ENCODE results near the gene CMTM3. TPM values are rescaled to one million over a fixed set of nuclear protein-coding genes. Genes with fewer than 3 reads are reported as not detected.

The CMTM3 gene
- total RNA-seq, 1 donor from 2014 or later, result 42.6 TPM

GRCh38 chr16:66578651-66579531, 25.6 kb upstream of the CMTM3 start, which contains the start of gene CMTM2:
Gene CMTM2 (plus strand): TSS chr16:66579463. CDS start chr16:66579608, 145 bp downstream.
- no peak for DNase-seq (ENCODE audit: low spot score in 2 of 2)
- H3K4me1 ChIP-seq, result peaks cover 5 to 6% of the 10 kb centered on the region in 2 donors
- H3K4me3 ChIP-seq, result peak within 1 kb of the TSS; percentile 7 to 55
- H3K27me3 ChIP-seq, result no peaks in the 10 kb centered on the region
- H3K36me3 ChIP-seq, result no peaks in the 10 kb centered on the region
- H3K27ac ChIP-seq, result peak within 1 kb of the TSS in 1 of 2 donors; percentile 57
- TF ChIP-seq, protein P1, sequence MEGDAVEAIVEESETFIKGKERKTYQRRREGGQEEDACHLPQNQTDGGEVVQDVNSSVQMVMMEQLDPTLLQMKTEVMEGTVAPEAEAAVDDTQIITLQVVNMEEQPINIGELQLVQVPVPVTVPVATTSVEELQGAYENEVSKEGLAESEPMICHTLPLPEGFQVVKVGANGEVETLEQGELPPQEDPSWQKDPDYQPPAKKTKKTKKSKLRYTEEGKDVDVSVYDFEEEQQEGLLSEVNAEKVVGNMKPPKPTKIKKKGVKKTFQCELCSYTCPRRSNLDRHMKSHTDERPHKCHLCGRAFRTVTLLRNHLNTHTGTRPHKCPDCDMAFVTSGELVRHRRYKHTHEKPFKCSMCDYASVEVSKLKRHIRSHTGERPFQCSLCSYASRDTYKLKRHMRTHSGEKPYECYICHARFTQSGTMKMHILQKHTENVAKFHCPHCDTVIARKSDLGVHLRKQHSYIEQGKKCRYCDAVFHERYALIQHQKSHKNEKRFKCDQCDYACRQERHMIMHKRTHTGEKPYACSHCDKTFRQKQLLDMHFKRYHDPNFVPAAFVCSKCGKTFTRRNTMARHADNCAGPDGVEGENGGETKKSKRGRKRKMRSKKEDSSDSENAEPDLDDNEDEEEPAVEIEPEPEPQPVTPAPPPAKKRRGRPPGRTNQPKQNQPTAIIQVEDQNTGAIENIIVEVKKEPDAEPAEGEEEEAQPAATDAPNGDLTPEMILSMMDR (IDR thresholded peaks at IDR 0.05), result no peak
- H3K9me3 ChIP-seq, result no peaks in the 10 kb centered on the region
- intact Hi-C loops (cut with DNase I), result no loop called here

DNA sequence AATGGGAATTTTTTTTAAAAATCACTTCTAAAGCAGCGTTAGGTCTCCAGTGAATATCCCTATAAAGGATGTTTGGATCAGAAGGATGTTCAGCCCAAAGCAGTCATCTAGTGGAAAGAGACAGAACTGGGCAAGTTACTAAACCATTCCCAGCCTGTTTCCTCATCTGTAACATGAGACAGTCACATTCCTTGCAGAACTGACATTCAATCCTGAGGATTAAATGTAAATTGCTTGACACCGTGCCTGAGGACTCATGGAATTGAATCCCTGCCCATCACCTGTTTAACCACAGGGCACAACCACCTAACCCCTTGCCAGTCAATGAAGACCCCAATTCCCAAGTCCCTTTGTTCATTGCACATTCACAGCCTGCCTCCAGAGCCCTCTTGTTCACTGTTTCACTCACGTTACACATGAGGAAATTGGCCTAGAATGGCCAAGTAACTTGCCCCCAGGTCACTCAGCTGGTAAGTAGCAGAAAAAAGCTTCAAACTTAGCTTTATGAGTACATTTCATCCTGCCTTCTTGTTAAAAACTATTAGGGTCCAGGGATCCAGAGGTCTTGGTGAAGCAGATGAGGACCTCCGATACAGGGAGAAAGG, 23.8 kb upstream of the CMTM3 start:
- peaks cover 5 to 6% of the 10 kb centered on the region in 2 donors for H3K4me1 ChIP-seq
- TF ChIP-seq, protein P1 (IDR thresholded peaks at IDR 0.05), result no peak
- H3K36me3 ChIP-seq, result no peaks in the 10 kb centered on the region
- H3K4me3 ChIP-seq, result no peak overlapping the region
- intact Hi-C loops (cut with DNase I), result no loop called here
- H3K27me3 ChIP-seq, result no peaks in the 10 kb centered on the region
- DNase-seq (ENCODE audit: low spot score in 2 of 2), result no peak
- H3K27ac ChIP-seq, result peak overlapping the region; percentile 34 to 57
- no peaks in the 10 kb centered on the region for H3K9me3 ChIP-seq

GRCh38 chr16:66581246-66581952, 23.1 kb upstream of the CMTM3 start:
- Histone ChIP-seq H3K27me3 (no peaks in the 10 kb centered on the region), H3K27ac (peak overlapping the region; percentile 34 to 57), H3K4me1 (peaks cover 5 to 6% of the 10 kb centered on the region in 2 donors), H3K4me3 (no peak overlapping the region), H3K36me3 (no peaks in the 10 kb centered on the region), H3K9me3 (no peaks in the 10 kb centered on the region)
- no peak for DNase-seq (ENCODE audit: low spot score in 2 of 2)
- intact Hi-C loops (cut with DNase I), result no loop called here
- TF ChIP-seq, protein P1 (IDR thresholded peaks at IDR 0.05), result no peak

DNA sequence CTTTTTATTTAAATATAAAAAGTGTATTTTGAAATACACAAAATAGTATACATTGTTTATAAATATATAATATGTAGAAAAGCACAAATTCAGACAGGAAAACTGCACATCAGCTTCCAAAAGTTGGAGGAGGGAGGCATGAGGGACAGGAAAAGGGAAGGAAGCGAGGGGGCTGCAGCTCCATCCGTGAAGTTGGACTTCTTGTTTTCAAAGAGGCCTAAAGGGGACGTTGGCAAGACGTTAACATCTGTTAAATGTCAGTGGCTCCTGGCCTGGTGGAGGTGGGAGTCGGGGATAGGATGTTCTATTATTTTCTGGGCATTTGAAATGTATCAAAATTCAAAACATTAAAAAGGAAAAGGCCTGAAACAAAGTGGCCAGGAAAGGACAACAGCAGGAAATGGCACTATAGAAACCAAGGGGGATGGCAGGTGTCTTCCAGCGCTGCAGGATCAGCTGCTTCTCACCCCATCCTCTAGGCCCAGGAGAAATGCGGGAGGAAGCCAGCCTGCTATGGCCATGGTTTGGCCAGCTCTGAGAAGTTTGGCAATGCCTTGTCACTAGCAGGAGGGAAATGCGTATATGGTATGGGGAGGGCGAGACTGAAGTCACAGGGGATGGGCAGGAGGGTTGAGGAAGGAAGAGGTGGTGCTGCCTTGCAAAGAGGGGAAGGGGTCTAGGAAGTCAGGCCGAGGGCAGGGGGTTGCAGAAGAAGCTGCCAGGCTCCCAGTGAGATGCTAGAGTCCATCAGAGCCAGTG, 18.8 kb upstream of the CMTM3 start:
- no peak for DNase-seq (ENCODE audit: low spot score in 2 of 2)
- H3K36me3 ChIP-seq, result no peaks in the 10 kb centered on the region
- intact Hi-C loops (cut with DNase I), result no loop called here

More for the DNA sequence above, 18.8 kb upstream of the CMTM3 start:
- no peaks in the 10 kb centered on the region for H3K9me3 ChIP-seq
- no peak overlapping the region for H3K27ac ChIP-seq
- no peak overlapping the region for H3K4me3 ChIP-seq
- no peaks in the 10 kb centered on the region for H3K27me3 ChIP-seq
- TF ChIP-seq, protein P1 (IDR thresholded peaks at IDR 0.05), result no peak
- H3K4me1 ChIP-seq, result peaks cover 0 to 5% of the 10 kb centered on the region in 2 donors

Data from ascending aorta (tissue), 2 donors.